Ovary (tissue), 9 donors: Measurements from ENCODE around the gene DKKL1. TPM values are rescaled to one million over a fixed set of nuclear protein-coding genes. Genes with fewer than 3 reads are reported as not detected.

Experiments
- DNase-seq, 5 donors: peaks; one replicate each; pipeline ENCODE4 v3.0.0-alpha.2; 2019 to 2020
- H3K27ac ChIP-seq, 2 donors: fragments of 200-600 bp; one replicate each; pipeline versions ENCODE4 v1.5.1 to v1.8.0; 2019 to 2022
- H3K27me3 ChIP-seq: fragments of 200-600 bp; one replicate; pipeline ENCODE4 v1.8.0; 2022
- H3K36me3 ChIP-seq: fragments of 200-600 bp; sonication (generic); one replicate; pipeline ENCODE4 v1.5.1; 2019
- H3K4me1 ChIP-seq: one replicate; pipeline ENCODE4 v1.8.1; 2013; ENCODE audit warnings: mild to moderate bottlenecking, moderate library complexity; ENCODE audit not compliant: insufficient read depth
- H3K4me3 ChIP-seq: fragments of 200-600 bp; sonication (generic); one replicate; pipeline ENCODE4 v1.5.1; 2017
- H3K9me3 ChIP-seq, 2 donors: fragments of 200-600 bp in 1 of 2; sonication (generic) in 1 of 2; one replicate each; pipeline versions ENCODE4 v1.5.1 to v1.8.1; 2013 to 2019; ENCODE audit warnings: mild to moderate bottlenecking in 1 of 2, moderate library complexity in 1 of 2
- CTCF ChIP-seq, 3 donors: fragments of 450-650 bp in 2 of 3; fragments of 200-600 bp in 1 of 3; IDR thresholded peaks; one replicate each; pipeline versions ENCODE4 v1.5.1 to v1.8.0; 2016 to 2022; ENCODE audit warnings: antibody characterized with exemption in 3 of 3, mild to moderate bottlenecking in 1 of 3
- EP300 ChIP-seq: sonication (generic); formaldehyde crosslinking; IDR thresholded peaks from one replicate; pipeline ENCODE4 v1.6.1; 2017; ENCODE audit warnings: antibody characterized with exemption
- POLR2A ChIP-seq: fragments of 450-650 bp; IDR thresholded peaks from one replicate; pipeline ENCODE4 v1.6.1; 2017; ENCODE audit warnings: antibody characterized with exemption, mild to moderate bottlenecking, moderate library complexity
- WGBS, 3 donors: extraction: QIAGEN DNeasy Blood & Tissue Kit in 1 of 3; methylation state at CpG; one replicate each; pipeline versions ENCODE4 v1.1.5 to v1.1.7; 2013 to 2017; 5-methylcytosine and 5-hydroxymethylcytosine counted together
- intact Hi-C, 4 donors: fragments of 100-400 bp; cut with DNase I; formaldehyde crosslinking; loops; one replicate each; pipeline versions ENCODE4 v1.11.0 to v1.15.1; 2022 to 2023
- polyA plus RNA-seq, 2 donors: library from polyadenylated mRNA; stranded (reverse); fragments of 200-250 nt in 1 of 2; fragments of 350-450 nt in 1 of 2; fragmentation: Illumina TruSeq in 1 of 2; extraction: RNeasy Lipid Tissue Mini Kit (QIAGEN cat#74804) in 1 of 2; gene quantifications; one replicate each; pipeline ENCODE4 v1.2.3, GENCODE V29; 2013 to 2014
- total RNA-seq, 7 donors: library from RNA; depleted of rRNA in 2 of 7; stranded (reverse); fragments of >200 nt in 2 of 7; fragmentation: NEBNext Ultra II Directional in 3 of 7; extraction: Animal tissue kit (Norgen Biotek cat#: 25700) in 3 of 7; gene quantifications; one replicate each; pipeline versions ENCODE4 v1.1.0 to v1.2.4, GENCODE V29; 2016 to 2023
- donor health status: DM: no; HTN: no; CAD: no; lungs with moderate emphysema.
- donor health status: DM: no; HTN: no; CAD: no.
- donor health status: Bipolar disorder and iron deficiency.
- donor health status: DM: yes; HTN: yes; CAD: no.
- donor health status: DM: no; HTN: no; CAD: no.
- donor health status: DM: yes; HTN: yes; CAD: no.

DKKL1 gene
- total and polyA plus RNA-seq, 9 donors = 0.22 to 2.4 (median 1.1) TPM; not detected in 1

- Histone ChIP-seq H3K27me3 (no peaks in the 10 kb centered on the region), H3K36me3 (no peaks in the 10 kb centered on the region), H3K27ac (no peak overlapping the region), H3K4me3 (no peak overlapping the region), H3K4me1 (no peaks in the 10 kb centered on the region), H3K9me3 (no peaks in the 10 kb centered on the region)
- intact Hi-C loops = loop anchor here in 1 of 4 donors (5.0 kb wide), 1 partner anchor 38 kb away; no protein-coding TSS in a partner anchor
- DNase-seq = no peak
- TF ChIP-seq POLR2A (no peak), CTCF (IDR thresholded peaks at IDR 0.05) (no peak), EP300 (no peak)
- WGBS, 3 donors = 80 to 86% (median 85%) methylated on average over 6 of the region's 6 CpGs
These were observed 35.3 kb downstream of the DKKL1 start for GRCh38 chr19:49398931-49399330.

- H3K4me1 ChIP-seq = no peaks in the 10 kb centered on the region
- H3K9me3 ChIP-seq = no peaks in the 10 kb centered on the region
- H3K36me3 ChIP-seq = no peaks in the 10 kb centered on the region
- intact Hi-C loops = no loop called here
- no peak for DNase-seq
- 76 to 88% (median 85%) methylated on average over 6 of the region's 6 CpGs for WGBS, 3 donors
- H3K27me3 ChIP-seq = no peaks in the 10 kb centered on the region
- TF ChIP-seq EP300 = no peak
- TF ChIP-seq POLR2A = no peak
- no peak for TF ChIP-seq CTCF (IDR thresholded peaks at IDR 0.05)
- no peak overlapping the region for H3K4me3 ChIP-seq
- no peak overlapping the region for H3K27ac ChIP-seq
These were observed 36.4 kb downstream of the DKKL1 start for GRCh38 chr19:49400029-49400428.

GRCh38 chr19:49403404-49404187 is 39.9 kb downstream of the DKKL1 start:
- no peak for DNase-seq
- H3K9me3 ChIP-seq = no peaks in the 10 kb centered on the region
- H3K27me3 ChIP-seq = no peaks in the 10 kb centered on the region
- no peak overlapping the region for H3K4me3 ChIP-seq
- TF ChIP-seq EP300 (no peak), CTCF (IDR thresholded peaks at IDR 0.05) (no peak), POLR2A (no peak)
- H3K36me3 ChIP-seq = no peaks in the 10 kb centered on the region
- 42 to 51% (median 47%) methylated on average over 7 of the region's 7 CpGs for WGBS, 3 donors
- H3K4me1 ChIP-seq = no peaks in the 10 kb centered on the region
- no peak overlapping the region for H3K27ac ChIP-seq
- intact Hi-C loops = no loop called here

GRCh38 chr19:49407079-49407478 is 43.4 kb downstream of the DKKL1 start:
- H3K9me3 ChIP-seq = no peaks in the 10 kb centered on the region
- H3K36me3 ChIP-seq = no peaks in the 10 kb centered on the region
- H3K4me1 ChIP-seq = no peaks in the 10 kb centered on the region
- intact Hi-C loops = no loop called here
- no peak for DNase-seq
- no peak overlapping the region for H3K4me3 ChIP-seq
- TF ChIP-seq POLR2A = no peak
- TF ChIP-seq EP300 = no peak
- TF ChIP-seq CTCF (IDR thresholded peaks at IDR 0.05) = no peak
- no peak overlapping the region for H3K27ac ChIP-seq
- 64 to 74% (median 68%) methylated on average over 7 of the region's 7 CpGs for WGBS, 3 donors
- H3K27me3 ChIP-seq = no peaks in the 10 kb centered on the region
